IPS DF 19.7 (cell line): ENCODE measurements around the gene KCNIP3.

Experiments used
- DNase-seq: peaks from one replicate; pipeline ENCODE4 v3.0.0-alpha.2; 2013; ENCODE audit warnings: low read depth, low spot score

Gene KCNIP3

DNA sequence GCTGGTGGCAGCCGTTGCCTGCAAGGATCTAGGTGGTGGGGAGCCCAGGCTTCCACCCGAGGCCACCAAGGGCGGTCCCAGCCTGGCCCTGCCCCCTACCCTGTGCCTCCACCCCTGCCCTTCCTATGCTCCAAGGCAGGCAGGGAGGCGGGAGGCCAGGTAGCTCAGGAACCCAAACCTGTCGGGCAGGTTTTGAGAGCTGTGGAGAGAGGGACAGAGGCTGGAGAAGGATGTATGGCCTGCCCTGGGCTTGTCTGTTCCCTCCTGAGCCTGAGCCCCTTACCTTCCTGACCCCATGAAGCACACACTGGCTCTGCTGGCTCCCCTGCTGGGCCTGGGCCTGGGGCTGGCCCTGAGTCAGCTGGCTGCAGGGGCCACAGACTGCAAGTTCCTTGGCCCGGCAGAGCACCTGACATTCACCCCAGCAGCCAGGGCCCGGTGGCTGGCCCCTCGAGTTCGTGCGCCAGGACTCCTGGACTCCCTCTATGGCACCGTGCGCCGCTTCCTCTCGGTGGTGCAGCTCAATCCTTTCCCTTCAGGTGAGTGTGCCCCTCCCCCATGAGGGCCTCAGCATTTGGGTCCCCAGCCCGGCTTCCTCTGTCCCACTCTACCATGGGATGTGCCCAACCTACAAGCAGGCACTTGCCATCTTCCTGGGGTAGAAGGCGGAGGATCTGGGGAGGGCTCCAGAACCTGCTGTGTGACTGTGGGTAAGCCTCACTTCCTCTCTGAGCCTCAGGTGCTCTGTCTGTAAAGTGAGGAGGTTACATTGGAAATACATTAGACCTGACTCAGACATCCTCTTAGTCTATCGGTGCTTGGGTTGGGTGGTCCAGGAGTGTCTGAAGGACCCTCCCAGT, 22.6 kb upstream of the KCNIP3 start, which contains the start of gene PROM2:
TSS of gene PROM2 (plus strand) at position 159 of the 860 bp plus-strand sequence. CDS start at position 296, 137 bp downstream.
- peak; percentile 65 for DNase-seq

- no peak for DNase-seq
Measured at GRCh38 chr2:95275151-95275515, 22.0 kb upstream of the KCNIP3 start.

DNA sequence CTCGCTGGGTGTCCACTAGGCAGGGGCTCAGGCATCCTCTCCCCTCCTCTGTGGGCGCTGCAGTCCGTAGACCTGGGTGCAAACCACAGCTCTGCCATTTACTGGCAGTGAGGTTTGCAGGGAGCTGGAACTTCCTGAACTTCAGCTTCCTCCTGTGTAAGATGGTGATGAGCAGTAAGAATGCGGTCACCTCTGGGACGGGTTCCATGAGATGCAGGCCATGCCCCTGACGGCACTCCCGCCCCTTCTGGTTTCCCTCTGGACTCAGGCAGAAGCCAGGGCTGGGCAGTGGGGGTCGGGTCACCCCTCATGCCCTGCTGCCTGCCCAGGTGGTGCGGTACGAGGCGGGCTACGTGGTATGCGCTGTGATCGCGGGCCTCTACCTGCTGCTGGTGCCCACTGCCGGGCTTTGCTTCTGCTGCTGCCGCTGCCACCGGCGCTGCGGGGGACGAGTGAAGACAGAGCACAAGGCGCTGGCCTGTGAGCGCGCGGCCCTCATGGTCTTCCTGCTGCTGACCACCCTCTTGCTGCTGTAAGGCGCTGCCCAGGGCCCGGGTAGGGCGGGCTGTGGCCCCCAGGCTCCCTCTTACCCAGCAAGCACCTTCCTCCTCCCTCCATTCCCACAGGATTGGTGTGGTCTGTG, 21.4 kb upstream of the KCNIP3 start:
- no peak for DNase-seq

- no peak for DNase-seq
Measured at GRCh38 chr2:95276244-95276887, 20.8 kb upstream of the KCNIP3 start.

DNA sequence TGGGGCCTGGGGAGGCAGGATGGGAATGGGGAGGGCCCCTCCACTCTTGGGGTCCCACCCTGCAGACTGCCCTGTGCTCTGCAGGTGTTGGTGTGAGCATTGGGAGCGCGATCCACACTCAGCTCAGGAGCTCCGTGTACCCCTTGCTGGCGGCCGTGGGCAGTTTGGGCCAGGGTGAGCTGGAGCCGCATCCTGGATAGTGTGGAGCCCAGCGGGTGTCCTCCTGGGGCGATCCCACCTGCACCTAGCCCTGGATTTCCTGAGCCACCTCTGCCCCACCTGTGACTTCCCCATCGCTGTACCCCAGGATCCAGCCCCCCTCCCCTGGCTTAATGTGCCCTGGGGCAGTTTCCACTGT, 20.3 kb upstream of the KCNIP3 start:
- no peak for DNase-seq

GRCh38 chr2:95277246-95277906, 19.8 kb upstream of the KCNIP3 start:
- DNase-seq: no peak

GRCh38 chr2:95278051-95278471, 19.1 kb upstream of the KCNIP3 start:
- no peak for DNase-seq

DNA sequence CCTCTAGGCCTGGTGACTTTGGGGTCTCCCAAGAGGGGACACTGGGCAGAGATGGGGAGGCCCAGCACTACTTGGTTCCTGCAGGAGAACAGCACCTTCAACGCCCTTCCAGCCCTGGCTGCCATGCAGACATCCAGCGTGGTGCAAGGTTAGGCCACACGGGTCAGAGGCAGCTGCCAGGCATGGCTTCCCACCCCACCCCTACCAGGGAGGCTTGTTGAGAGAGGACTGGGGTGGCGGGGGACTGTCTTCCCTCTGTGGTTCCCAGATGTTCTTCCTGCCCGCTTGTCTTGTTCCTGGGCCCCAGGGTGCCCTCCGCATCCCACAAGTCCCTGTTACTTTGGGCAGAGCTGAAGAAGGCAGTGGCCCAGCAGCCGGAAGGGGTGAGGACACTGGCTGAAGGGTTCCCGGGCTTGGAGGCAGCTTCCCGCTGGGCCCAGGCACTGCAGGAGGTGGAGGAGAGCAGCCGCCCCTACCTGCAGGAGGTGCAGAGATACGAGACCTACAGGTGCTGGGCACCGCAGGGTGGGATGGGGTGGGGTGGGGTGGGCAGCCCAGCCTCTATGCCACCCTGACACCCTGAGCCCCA, 18.4 kb upstream of the KCNIP3 start:
- DNase-seq: no peak

DNA sequence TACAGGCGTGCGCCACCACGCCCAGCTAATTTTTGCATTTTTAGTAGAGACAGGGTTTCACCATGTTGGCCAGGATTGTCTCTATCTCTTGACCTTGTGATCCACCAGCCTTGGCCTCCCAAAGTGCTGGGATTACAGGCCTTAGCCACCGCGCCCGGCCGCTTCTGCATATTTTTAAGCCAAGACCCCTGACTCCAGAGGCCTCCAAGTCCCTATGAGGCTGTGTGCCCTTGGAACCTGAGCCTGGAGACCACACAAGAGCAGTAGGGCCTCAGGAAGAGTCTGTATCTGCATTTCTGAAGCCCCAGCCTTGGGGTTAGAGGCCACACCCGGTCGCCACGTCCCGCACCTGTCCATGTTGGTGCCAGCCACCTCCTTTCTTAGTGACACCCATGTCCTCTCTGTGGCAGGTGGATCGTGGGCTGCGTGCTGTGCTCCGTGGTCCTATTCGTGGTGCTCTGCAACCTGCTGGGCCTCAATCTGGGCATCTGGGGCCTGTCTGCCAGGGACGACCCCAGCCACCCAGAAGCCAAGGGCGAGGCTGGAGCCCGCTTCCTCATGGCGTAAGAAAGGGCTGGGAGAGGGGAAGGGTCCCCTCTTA, 17.6 kb upstream of the KCNIP3 start:
- DNase-seq: no peak

- no peak for DNase-seq
Measured at GRCh38 chr2:95281071-95281470, 16.1 kb upstream of the KCNIP3 start.

- DNase-seq: no peak
Measured at GRCh38 chr2:95281786-95282185, 15.4 kb upstream of the KCNIP3 start.

- no peak for DNase-seq
Measured at GRCh38 chr2:95282458-95282857, 14.7 kb upstream of the KCNIP3 start.

DNA sequence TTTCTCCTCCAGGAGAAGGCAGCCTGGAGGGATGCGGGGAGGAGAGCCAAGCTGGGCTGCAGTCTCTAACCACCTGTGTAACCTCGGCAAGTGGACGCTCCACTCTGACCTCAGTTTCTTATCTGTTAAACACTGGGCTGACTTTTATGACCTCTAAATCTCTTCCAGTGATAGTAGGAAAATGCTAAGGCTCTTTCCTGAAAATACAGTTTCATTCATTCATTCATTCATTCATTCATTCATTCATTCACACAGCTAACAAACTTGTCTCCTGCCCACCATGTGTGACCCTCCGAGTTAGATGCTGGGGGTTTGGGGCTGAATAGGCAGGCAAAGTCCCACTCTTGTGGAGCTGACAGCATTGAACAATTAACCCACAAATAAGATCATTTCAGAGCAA, 13.6 kb upstream of the KCNIP3 start:
- DNase-seq: no peak

- DNase-seq: no peak
Measured at GRCh38 chr2:95284886-95285541, 12.1 kb upstream of the KCNIP3 start.

GRCh38 chr2:95285542-95285932, 11.6 kb upstream of the KCNIP3 start:
- DNase-seq: no peak

- DNase-seq: no peak
Measured at GRCh38 chr2:95287336-95287735, 9.8 kb upstream of the KCNIP3 start.

DNA sequence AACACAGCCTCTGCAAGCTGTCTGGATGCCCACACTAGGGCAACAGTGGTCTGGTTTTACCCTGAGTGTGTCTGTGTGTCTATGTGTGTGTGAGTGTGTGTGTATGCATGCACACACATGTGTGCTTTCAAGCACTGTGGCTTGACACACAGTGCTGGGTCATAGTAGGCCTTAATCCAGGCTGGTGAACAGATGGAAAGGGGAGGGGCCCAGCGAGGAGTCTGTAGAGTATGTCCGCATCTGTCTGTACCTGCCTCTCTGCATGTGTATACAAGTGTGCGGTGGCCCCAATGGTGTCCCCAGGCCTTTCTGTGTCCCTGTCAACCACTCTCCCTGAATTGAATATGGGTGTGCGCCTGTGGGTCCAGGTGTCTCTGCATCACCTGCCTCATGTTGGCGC, 9.3 kb upstream of the KCNIP3 start:
- no peak for DNase-seq

DNA sequence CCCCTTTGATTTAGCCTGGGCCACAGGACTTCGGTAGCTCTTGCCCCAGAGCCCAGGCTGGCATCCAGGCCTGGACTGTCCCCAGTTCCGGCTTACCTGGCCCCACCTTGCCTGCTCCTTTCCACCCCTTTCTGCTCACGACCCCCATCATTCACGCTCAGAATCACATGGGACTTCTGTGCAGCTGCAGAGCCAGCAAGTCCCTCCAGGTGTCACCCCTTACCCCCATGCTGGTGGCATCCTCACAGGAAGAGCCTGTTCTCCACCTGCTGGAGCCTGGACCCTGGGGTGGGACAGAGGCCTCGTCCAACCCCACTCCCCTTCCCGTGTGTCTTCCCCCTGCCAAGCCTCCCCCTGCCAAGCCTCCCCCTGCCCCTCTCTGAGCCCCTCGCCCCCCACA, 7.9 kb upstream of the KCNIP3 start:
- no peak for DNase-seq

- no peak for DNase-seq
Measured at GRCh38 chr2:95291222-95291621, 5.9 kb upstream of the KCNIP3 start.

DNA sequence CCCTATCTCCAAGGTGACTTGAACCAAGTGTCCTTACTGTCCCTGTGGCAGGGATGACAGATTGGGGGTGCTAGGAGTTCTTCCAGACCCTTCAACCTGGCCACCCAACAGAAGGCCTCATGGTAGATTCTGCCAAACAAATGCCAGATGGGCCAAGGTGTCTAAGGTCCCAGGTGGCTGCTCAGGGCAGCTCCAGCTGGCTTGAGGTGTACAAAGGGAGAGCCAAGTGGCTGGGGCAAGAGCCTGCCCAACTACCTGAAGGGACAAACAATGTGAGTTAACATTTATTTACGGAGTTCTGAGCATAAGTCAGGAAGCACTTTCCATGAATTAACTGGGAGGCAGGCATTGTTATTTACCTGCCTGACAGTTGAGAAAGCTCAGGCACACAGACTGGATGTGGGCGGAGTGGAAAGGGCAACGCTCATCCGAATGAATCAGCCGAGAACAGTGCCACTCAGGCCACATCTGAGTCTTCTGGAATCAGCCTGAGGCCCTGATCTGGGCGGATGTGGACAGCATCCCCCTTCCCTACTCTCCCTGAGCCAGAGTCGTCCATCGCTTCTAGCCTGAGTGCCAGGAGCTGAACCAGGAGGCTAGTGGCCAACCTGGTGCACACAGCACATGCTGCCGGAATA, 4.4 kb upstream of the KCNIP3 start:
- no peak for DNase-seq
